Measurements from ENCODE around the gene GTF2A1L.
"Not testable (repeated sequence)": the region's sequence is repeated elsewhere in the genome, so short reads cannot be mapped to it uniquely, and the experiment has no call there.

GTF2A1L gene

DNA sequence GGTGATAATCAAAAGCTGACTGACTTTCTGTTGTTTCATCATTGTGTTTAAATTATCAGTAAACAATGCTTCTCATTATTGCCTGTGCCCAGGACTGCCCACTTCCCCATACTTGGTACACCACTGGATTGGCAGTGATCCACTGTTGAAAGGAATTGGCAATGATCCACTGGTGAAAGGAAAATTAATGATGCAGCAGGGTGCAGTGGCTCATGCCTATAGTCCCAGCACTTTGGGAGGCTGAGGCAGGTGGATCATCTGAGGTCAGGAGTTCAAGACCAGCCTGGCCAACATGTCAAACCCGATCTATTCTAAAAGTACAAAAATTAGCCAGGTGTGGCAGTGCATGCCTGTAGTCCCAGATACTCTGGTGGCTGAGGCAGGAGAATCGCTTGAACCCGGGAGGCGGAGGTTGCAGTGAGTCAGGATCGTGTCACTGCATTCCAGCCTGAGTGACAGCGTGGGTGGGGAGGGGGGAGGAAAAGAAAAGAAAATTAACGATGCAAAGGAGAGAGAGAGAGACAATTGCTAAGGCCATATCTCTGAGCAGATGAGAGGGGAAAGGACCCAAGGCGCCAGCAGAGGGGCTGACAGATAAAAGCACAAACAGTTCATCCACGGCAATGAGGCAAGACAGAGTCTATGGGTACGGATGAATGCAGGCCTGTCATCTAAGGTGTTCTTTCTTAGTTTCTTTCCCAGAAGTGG, 10.2 kb upstream of the GTF2A1L start:
- DNase-seq (ENCODE audit: low read depth): no peak

DNA sequence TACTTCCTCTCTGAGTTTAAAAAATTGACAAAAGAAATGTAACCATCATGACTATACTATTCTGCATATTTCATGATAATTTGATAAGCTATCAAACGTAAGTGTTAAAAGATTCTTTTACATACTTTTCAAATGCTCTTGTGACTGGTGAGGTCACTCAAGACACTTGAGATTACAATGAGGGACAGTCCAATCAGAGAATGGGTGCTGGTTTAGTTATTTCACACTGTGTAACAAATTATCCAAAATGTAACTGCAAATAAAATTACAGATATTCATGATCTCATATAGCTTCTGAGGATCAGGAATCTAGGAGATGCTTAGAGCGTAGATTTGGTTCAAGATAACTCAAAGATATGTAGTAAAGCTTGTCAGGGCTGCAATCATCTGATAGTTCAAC, 4.4 kb upstream of the GTF2A1L start:
- DNase-seq (ENCODE audit: low read depth): no peak

DNA sequence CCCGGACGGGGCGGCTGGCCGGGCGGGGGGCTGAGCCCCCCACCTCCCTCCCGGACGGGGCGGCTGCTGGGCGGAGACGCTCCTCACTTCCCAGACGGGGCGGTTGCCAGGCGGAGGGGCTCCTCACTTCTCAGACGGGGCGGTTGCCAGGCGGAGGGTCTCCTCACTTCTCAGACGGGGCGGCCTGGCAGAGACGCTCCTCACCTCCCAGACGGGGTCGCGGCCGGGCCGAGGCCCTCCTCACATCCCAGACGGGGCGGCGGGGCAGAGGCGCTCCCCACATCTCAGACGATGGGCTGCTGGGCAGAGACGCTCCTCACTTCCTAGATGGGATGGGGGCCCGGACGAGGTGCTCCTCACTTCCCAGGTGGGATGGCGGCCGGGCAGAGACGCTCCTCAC, 3.1 kb upstream of the GTF2A1L start:
- not testable (repeated sequence) for DNase-seq (ENCODE audit: low read depth)

DNA sequence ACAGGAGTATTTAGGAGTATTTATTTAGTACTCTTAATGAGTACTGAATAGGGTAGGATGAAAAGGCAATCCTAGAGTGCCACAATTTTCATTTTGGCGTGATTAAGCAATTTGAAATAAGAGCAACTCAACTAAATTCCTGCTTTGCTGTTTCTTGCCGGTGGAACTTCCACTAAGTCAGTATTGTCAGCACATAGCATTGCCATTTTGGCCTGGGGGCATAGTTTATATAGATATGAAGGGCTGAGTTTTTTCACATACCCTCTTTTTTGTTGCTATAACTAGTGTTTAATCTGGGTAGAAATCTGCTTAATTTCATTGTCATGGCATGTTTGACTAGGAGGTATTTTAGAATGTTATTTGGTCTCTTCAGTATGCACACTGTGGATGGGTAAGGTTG, 1.9 kb downstream of the GTF2A1L start:
- DNase-seq (ENCODE audit: low read depth): no peak

DNA sequence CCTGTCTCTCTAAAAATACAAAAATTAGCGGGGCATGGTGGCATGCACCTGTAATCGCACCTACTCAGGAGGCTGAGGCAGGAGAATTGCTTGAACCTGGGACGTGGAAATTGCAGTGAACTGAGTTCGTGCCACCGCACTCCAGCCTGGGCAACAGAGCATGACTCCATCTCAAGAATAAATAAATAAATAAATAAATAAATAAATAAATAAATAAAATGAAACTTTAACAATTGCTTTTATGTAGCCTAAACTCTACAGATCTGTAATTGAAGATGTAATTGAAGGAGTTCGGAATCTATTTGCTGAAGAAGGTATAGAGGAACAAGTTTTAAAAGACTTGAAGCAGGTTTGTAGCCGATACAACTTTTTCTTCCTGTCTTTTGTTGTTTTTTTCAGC, 2.9 kb downstream of the GTF2A1L start:
- DNase-seq (ENCODE audit: low read depth): no peak

DNA sequence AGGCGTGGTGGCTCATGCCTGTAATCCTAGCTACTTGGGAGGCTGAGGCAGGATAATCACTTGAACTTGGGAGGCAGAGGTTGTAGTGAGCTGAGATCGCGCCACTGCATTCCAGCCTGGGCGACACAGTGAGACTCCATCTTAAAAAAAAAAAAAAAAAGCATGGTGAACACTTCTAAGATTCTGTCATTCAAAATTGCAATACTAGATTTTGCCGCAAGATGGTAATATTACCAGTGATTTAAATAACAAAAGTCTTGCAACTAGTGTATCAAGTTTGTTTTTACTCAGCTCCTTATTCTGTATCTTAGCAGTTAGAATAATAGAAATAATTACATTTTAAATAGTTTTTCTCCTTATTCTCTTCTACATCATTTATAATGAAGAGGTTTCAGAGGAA, 5.0 kb downstream of the GTF2A1L start:
- DNase-seq (ENCODE audit: low read depth): not testable (repeated sequence)

DNA sequence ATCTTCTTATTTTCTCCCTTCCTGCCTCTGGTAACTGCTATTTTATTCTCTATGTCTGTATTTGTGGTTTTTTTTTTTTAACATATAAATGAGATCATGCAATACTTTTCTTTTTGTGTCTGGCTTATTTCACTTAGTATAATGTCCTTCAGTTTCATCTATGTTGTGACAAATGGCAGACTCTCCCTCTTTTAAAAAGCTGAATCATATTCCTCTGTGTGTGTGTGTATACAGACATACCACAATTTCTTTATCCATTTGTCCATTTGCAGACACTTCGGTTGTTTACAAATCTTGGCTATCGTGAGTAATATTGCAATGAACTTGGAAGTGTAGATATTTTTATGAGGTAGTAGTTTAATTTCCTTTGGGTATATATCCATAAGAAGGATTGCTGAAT, 7.0 kb downstream of the GTF2A1L start:
- DNase-seq (ENCODE audit: low read depth): no peak

DNA sequence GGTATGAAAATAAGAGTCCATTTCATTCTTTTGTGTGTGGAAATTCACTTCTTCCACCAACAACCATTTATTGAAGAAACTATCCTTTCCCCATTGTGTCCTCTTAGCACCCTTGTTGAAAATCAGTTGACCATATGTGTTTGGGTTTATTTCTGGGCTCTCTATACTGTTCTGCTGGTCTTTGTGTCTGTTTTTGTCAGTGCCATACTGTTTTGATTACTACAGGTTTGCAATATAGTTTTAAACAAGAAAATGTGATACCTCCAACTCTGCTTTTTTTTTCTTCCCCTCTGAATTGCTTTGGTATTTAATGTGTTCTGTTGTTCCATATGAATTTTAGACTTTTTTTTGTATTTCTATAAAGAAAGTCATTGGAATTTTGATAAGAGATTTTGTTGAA, 8.4 kb downstream of the GTF2A1L start:
- no peak for DNase-seq (ENCODE audit: low read depth)

DNA sequence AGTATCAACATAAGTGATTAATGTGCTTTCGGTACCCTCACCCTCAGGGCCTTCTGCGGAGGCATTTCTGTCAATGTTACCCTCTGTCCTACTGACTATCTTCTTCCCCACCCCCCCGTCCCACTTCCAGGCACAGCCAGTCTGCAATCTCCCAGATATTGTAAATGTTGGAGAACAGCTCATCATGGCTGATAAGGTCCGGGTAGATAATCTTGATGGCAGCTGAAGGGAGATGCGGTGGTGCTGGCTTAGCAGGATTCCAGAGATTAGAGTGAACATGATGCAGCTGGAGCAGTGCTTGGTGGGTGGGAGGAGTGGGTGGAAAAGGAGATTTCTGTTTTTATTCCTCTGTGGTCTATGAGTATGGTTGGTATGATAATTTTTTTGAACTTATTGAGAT, 15.5 kb downstream of the GTF2A1L start:
- DNase-seq (ENCODE audit: low read depth): no peak

DNA sequence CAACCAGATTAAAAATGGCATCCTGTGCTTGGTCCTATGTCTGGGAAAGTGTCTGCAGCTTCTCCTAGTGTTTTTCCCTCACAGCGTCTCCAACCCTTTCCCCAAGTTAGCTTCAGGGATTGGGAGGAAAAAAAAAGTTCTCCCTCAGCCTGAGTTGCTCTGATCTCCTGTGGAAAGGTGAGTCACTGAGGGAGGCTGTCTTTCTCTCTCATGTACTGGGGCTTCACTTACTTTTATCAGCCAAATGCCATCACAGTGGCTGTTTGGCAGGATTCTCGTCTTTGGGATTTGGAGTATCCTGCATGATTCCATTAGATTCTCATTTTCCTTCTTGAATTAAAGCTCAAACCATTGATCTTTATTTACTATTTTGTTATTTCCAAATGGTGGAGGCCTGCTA, 18.1 kb downstream of the GTF2A1L start:
- DNase-seq (ENCODE audit: low read depth): no peak

DNA sequence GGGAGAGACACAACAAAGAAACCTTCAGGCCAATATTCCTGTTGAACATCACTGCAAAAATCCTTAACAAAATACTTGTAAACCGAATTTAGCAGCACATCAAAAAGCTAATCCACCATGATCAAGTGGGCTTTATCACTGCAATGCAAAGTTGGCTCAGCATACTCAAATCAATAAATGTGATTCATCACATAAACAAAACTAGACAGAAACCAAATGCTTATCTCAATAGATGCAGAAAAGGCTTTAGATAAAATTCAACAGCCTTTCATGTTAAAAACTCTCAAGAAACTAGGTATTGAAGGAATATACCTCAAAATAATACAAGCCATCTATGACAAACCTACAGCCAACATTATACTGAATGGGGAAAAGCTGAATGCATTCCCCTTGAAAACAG, 20.6 kb downstream of the GTF2A1L start:
- DNase-seq (ENCODE audit: low read depth): no peak

DNA sequence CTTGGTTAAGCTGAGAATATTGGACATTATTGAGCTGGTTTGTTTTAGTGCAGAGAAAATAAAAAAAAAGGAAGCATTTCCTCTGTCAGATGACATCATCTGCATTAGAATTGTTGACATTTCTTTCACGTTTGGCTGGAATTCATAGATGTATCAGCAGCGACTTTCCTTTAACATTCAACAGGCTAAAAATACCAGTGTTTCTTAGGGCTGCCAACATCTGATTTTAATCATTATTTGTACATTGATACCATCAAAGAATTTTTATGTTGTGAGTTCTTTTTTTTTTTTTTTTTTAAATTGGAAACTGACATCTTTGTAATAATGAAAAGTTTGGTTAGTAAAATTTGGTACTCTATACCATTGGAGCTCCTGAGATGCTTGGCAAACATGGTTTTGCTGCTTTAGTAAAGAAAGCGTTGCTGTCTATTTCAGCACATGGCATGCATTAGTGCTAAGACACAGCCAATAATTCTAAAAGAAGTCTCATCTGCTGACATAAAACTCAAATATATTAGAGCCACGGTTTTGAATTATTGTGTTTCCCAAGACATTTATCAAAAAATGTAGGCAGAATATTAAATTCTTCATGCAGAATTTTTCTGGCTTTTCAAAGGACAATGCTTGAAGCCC, 33.6 kb downstream of the GTF2A1L start:
- DNase-seq (ENCODE audit: low read depth): no peak

DNA sequence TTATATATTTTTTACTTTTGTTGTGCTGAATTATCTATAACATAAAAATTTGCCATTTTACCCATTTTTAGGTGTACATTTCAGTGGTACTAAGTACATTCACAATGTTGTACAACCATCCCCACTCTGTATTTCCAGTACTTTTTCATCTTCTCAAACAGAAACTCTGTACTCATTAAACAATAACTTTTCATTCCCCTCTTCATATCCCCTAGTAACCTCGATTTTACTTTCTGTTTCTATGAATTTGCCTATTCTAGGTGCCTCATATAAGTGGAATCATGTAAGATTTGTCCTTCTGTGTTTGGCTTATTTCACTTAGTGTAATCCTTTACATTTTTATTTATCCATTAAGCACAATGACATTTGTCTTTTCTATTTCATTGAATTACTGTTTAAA, 51.3 kb downstream of the GTF2A1L start:
- DNase-seq (ENCODE audit: low read depth): no peak

DNA sequence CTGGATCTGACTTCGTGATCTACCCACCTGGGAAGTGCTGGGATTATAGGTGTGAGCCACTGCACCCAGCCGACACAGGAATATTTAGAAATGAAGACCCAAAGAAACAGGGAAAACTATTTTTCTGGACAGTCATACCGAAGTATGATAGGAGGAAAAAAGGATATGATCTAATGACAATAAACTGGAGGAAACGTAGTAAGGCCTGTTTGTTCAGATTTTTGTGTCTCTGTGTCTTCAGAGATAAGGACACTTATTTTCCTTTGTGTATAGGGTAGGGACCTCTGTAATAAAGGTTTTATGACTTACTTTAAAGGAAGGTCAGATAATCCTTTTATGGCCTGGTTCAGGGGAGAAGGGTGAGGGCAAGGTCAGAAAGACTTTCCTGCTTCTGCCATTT, 55.9 kb downstream of the GTF2A1L start:
- DNase-seq (ENCODE audit: low read depth): no peak

DNA sequence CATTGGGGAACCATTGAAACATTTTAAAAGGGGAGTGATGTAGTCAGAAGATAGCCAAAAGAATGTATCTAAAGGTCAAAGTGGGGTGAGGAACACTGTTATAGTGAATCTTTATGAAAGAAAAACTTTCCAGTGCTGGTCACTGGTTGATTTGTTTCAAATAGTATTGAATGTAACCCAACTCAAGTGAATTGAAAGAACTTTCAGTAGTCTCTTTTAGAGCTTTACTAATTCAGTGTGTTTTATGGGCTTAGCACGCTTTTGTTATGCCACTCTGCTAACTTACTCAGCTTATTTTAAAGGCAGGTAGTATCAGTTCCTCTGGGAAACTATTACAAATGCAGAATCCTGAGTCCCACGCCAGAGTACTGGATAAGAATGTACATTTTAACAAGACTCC, 57.3 kb downstream of the GTF2A1L start:
- DNase-seq (ENCODE audit: low read depth): no peak

DNA sequence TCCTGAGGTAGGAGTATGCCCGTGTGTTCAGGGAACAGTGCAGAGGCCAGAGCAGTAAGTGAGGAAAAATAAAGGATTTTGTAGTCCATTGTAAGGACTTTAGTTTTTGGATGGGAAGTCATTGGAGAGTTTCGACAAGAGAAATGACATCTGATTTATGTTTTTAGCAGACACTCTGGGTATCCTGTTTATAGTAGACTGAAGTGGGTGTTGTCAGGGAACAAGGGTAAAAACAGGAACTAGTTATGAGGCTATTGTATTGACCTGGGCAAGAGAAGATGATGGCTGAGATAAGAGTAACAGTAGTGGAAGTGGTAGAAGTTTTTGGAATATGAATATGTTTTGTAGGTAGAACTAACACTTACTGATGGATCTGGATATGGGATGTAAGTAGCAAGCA, 59.8 kb downstream of the GTF2A1L start:
- DNase-seq (ENCODE audit: low read depth): no peak

DNA sequence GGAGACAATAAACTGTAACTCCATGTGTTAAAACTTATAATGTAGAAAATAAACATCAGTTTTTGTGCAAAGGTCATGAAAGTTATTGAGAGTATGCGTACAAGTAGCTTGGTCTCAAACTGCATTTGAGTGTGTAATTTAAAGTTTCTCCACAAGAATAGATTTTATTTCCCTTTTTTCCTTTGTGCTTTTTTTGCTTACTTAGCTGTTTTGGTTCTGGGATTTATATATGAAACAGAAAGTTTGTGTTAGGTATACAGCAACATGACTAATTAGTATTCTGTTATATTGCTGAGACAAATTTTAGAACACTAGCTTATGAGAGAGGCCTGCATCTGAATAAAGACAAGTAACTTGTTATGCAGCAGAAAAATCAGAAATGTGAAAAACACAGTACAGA, 67.5 kb downstream of the GTF2A1L start:
- DNase-seq (ENCODE audit: low read depth): no peak

DNA sequence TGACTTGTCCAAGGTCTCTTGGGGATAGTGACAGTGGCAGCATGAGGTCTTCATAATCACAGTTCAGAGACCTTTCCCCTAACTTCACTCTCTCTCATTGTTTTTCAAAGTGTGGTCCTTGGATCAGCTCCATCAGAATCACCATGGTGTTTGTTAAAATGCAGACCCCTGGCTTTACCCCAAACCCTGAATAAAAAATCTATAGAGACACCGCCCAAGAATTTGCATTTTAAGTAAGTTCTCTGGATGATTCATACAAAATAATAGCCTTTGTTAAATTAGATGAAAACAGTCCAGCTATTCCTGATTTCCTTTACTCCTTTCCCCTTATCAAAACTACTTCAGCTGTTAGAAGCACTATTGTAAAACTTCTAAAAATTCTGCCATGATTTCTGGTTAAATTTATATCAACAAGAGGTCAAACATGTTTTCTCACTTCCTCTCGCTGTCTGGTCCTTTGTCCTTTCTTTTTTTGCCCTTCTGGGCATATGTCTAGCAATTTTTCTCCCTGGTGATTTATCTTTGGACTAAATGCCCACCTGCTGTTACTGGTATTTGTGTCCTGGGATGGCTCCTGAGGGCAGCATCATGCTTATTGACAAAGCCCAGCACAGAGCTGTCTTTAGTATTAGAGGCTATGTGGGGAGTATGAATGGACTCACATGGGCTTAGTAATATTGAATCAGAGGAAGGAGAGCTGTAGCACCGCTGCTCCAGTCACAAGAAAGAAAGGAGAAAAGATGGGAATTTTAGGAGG, 74.5 kb downstream of the GTF2A1L start:
- DNase-seq (ENCODE audit: low read depth): no peak

DNA sequence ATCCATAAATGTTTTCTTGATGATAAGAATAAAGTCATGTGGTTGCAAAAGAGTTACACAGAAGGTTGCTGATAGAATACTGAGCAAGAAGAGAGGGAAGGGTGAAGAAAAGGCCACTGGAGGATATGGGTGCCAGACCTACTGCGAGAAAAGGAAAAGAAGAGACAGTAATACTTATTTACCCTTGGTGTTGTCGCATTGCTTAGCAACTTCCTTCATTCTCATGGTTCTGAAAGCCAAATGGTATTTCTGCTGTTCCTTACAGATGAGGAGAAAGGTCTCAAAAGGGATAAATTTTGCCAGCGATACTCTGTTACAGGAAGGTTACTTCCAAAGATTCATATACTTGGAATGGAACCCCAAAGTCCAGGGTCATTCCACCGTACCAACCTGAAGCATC, 75.4 kb downstream of the GTF2A1L start:
- DNase-seq (ENCODE audit: low read depth): no peak

DNA sequence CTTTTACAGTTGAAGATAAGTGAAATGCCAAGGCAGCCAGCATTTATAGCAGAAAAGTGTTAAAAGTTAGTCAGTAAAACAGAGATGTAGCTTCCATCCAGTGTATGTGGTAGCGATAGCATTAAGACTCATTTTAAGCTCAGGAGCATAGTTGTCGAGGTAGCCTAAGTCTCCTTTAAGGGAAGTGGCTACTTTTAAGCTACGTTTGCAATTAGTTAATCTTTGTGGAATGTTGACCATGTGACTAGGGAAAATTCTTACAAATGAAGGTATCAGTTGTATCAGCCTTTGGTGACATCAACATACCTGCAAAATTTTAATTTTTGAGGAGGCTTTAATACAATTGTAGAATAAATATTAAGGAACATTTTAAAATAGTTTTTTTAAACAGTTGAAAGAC, 76.0 kb downstream of the GTF2A1L start:
- DNase-seq (ENCODE audit: low read depth): no peak

DNA sequence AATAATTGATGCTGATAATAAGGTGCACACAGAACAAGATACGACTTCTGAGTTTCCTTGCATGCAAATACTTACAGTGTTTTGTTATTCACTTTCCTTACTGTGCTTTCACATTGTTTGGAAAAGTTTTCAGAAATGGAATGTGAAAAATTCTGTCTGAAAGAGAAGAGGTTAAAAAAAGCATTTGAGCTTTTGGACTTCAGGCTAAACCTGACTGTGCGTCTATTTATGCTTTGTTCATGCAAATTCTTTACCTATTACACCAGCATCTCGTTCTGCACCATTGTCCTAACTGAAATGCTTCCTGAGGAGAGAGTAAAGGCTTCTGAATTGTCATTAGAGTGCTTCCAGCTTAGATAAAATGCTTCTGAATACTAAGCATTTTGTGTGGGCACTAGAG, 76.5 kb downstream of the GTF2A1L start:
- DNase-seq (ENCODE audit: low read depth): no peak

DNA sequence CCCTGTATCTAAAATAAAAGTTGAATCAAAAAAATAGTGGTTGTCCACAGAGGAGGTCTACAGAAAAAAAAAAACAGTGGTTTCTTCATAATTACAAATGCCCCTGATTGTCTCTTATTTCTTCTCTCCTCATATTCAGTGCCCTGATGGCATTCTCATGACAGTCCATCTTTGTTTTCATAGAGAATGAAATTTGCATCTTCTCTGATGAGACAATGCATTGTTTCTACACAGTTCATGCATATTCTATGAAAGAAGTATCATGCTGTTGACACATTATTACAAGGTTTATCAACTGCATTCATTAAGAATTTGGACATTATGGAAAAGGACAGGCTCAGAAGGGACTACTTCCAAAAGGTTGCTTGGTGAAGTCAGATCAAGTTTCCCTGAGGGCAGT, 78.3 kb downstream of the GTF2A1L start:
- no peak for DNase-seq (ENCODE audit: low read depth)

DNA sequence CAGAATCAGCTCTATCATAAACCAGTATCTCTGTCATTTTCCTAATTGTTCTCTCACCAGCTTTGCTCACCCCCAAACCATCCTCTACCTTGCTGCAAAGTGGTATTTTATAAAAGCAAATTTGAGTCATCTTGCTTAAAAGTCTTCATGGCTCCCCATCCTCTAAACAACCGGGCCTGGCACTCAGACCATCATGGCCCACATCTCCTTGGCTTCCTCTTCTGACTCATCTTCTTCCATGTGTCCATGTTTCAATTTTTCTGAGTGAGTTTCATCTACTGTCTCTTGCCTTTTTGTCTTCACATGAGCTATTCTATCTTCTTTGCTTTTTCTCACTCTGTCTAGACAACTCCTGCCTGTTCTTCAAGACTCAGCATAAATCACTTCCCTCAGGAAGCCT, 79.2 kb downstream of the GTF2A1L start:
- DNase-seq (ENCODE audit: low read depth): no peak

Measured in stimulated activated CD4-positive, alpha-beta T cell treated with anti-CD3 and anti-CD28 coated beads, Interleukin-2, amount 100 ng/mL, for 4 hours (primary cell).